HG03469 (cell line): ENCODE results near the gene GLI2.

Experiments used
- ATAC-seq: cut with Tn5 transposase; IDR thresholded peaks from one replicate; pipeline ENCODE4 v1.9.1; 2021; ENCODE audit warnings: mild to moderate bottlenecking, moderate library complexity, moderate number of reproducible peaks; ENCODE audit not compliant: unreplicated experiment

GLI2 gene

GRCh38 chr2:120735746-120736170 lies at the start of gene GLI2:
Gene GLI2, plus strand, starts transcription at chr2:120735868. Its CDS starts 61,453 bp downstream, at chr2:120797321.
- no peak for ATAC-seq

GRCh38 chr2:120685974-120686297 lies 49.7 kb upstream of the GLI2 start:
- no peak for ATAC-seq

- ATAC-seq: no peak
Measured at GRCh38 chr2:120686511-120687168, 49.0 kb upstream of the GLI2 start.

- no peak for ATAC-seq
Measured at GRCh38 chr2:120687210-120687609, 48.5 kb upstream of the GLI2 start.

- ATAC-seq: no peak
Measured at GRCh38 chr2:120690521-120690920, 45.1 kb upstream of the GLI2 start.

GRCh38 chr2:120691410-120691809 lies 44.3 kb upstream of the GLI2 start:
- ATAC-seq: no peak

- ATAC-seq: no peak
Measured at GRCh38 chr2:120692691-120693090, 43.0 kb upstream of the GLI2 start.

- ATAC-seq: no peak
Measured at GRCh38 chr2:120693121-120693520, 42.5 kb upstream of the GLI2 start.

GRCh38 chr2:120694034-120694433 lies 41.6 kb upstream of the GLI2 start:
- ATAC-seq: no peak

- no peak for ATAC-seq
Measured at GRCh38 chr2:120697471-120697870, 38.2 kb upstream of the GLI2 start.

- no peak for ATAC-seq
Measured at GRCh38 chr2:120699292-120699691, 36.4 kb upstream of the GLI2 start.

GRCh38 chr2:120700659-120701058 lies 35.0 kb upstream of the GLI2 start:
- no peak for ATAC-seq

GRCh38 chr2:120701096-120701495 lies 34.6 kb upstream of the GLI2 start:
- ATAC-seq: no peak

GRCh38 chr2:120701499-120701898 lies 34.2 kb upstream of the GLI2 start:
- no peak for ATAC-seq

- no peak for ATAC-seq
Measured at GRCh38 chr2:120702061-120702460, 33.6 kb upstream of the GLI2 start.

GRCh38 chr2:120702801-120703200 lies 32.9 kb upstream of the GLI2 start:
- no peak for ATAC-seq

- no peak for ATAC-seq
Measured at GRCh38 chr2:120703330-120703994, 32.2 kb upstream of the GLI2 start.

GRCh38 chr2:120704696-120705095 lies 31.0 kb upstream of the GLI2 start:
- no peak for ATAC-seq

- no peak for ATAC-seq
Measured at GRCh38 chr2:120707816-120708215, 27.9 kb upstream of the GLI2 start.

- no peak for ATAC-seq
Measured at GRCh38 chr2:120708944-120709607, 26.6 kb upstream of the GLI2 start.

GRCh38 chr2:120709608-120710041 lies 26.0 kb upstream of the GLI2 start:
- ATAC-seq: no peak

- no peak for ATAC-seq
Measured at GRCh38 chr2:120710256-120710655, 25.4 kb upstream of the GLI2 start.
